ENCODE results near the gene PTGER3.
A peak's percentile ranks its signal among the peaks of the same experiment; 100 is the strongest.
"Not testable (repeated sequence)": the region's sequence is repeated elsewhere in the genome, so short reads cannot be mapped to it uniquely, and the experiment has no call there.

Gene PTGER3

GRCh38 chr1:71015745-71016144, 31.9 kb downstream of the PTGER3 start:
- no peak overlapping the region for H3K4me3 Mint-ChIP-seq
- intact Hi-C loops (cut with micrococcal nuclease): no loop called here
- H3K27ac Mint-ChIP-seq: no peak overlapping the region
- no peaks in the 10 kb centered on the region for H3K9me3 Mint-ChIP-seq
- H3K4me1 Mint-ChIP-seq (ENCODE audit: low read depth): peaks cover 15% of the 10 kb centered on the region
- H3K36me3 Mint-ChIP-seq (ENCODE audit: low read depth): no peaks in the 10 kb centered on the region
- peaks cover 1% of the 10 kb centered on the region for H3K27me3 Mint-ChIP-seq

GRCh38 chr1:71014178-71014579, 33.4 kb downstream of the PTGER3 start:
- H3K27ac Mint-ChIP-seq: no peak overlapping the region
- no peaks in the 10 kb centered on the region for H3K9me3 Mint-ChIP-seq
- peaks cover 10% of the 10 kb centered on the region for H3K4me1 Mint-ChIP-seq (ENCODE audit: low read depth)
- H3K4me3 Mint-ChIP-seq: no peak overlapping the region
- H3K27me3 Mint-ChIP-seq: peaks cover under 1% of the 10 kb centered on the region
- intact Hi-C loops (cut with micrococcal nuclease): no loop called here
- H3K36me3 Mint-ChIP-seq (ENCODE audit: low read depth): no peaks in the 10 kb centered on the region

- H3K27ac Mint-ChIP-seq: no peak overlapping the region
- H3K36me3 Mint-ChIP-seq (ENCODE audit: low read depth): no peaks in the 10 kb centered on the region
- no peaks in the 10 kb centered on the region for H3K9me3 Mint-ChIP-seq
Measured at GRCh38 chr1:71002709-71003475, 44.7 kb downstream of the PTGER3 start.

GRCh38 chr1:71001624-71002023, 46.0 kb downstream of the PTGER3 start:
- Mint-ChIP-seq H3K4me3 (no peak overlapping the region), H3K36me3 (ENCODE audit: low read depth) (no peaks in the 10 kb centered on the region), H3K4me1 (ENCODE audit: low read depth) (peaks cover 6% of the 10 kb centered on the region), H3K9me3 (no peaks in the 10 kb centered on the region), H3K27ac (no peak overlapping the region), H3K27me3 (no peaks in the 10 kb centered on the region)
- intact Hi-C loops (cut with micrococcal nuclease): no loop called here

More at GRCh38 chr1:71002709-71003475, 44.7 kb downstream of the PTGER3 start:
- Mint-ChIP-seq H3K4me1 (ENCODE audit: low read depth) (peaks cover 6% of the 10 kb centered on the region), H3K4me3 (no peak overlapping the region), H3K27me3 (no peaks in the 10 kb centered on the region)
- intact Hi-C loops (cut with micrococcal nuclease): no loop called here

- Mint-ChIP-seq H3K4me3 (no peak overlapping the region), H3K27ac (no peak overlapping the region), H3K27me3 (no peaks in the 10 kb centered on the region), H3K4me1 (ENCODE audit: low read depth) (peaks cover 20% of the 10 kb centered on the region), H3K9me3 (no peaks in the 10 kb centered on the region), H3K36me3 (ENCODE audit: low read depth) (no peaks in the 10 kb centered on the region)
- intact Hi-C loops (cut with micrococcal nuclease): no loop called here
Measured at GRCh38 chr1:70997793-70998192, 49.8 kb downstream of the PTGER3 start.

GRCh38 chr1:70994753-70995268, 52.8 kb downstream of the PTGER3 start:
- Mint-ChIP-seq H3K4me3 (no peak overlapping the region), H3K27me3 (no peaks in the 10 kb centered on the region), H3K27ac (no peak overlapping the region), H3K36me3 (ENCODE audit: low read depth) (no peaks in the 10 kb centered on the region), H3K4me1 (ENCODE audit: low read depth) (peaks cover 29% of the 10 kb centered on the region), H3K9me3 (no peaks in the 10 kb centered on the region)
- intact Hi-C loops (cut with micrococcal nuclease): no loop called here

GRCh38 chr1:70993798-70994197, 53.8 kb downstream of the PTGER3 start:
- intact Hi-C loops (cut with micrococcal nuclease): no loop called here
- H3K27ac Mint-ChIP-seq: peak overlapping the region; percentile 50
- no peaks in the 10 kb centered on the region for H3K27me3 Mint-ChIP-seq

GRCh38 chr1:70992521-70992920, 55.1 kb downstream of the PTGER3 start:
- no peaks in the 10 kb centered on the region for H3K36me3 Mint-ChIP-seq (ENCODE audit: low read depth)
- no peaks in the 10 kb centered on the region for H3K27me3 Mint-ChIP-seq
- H3K27ac Mint-ChIP-seq: no peak overlapping the region
- no peak overlapping the region for H3K4me3 Mint-ChIP-seq
- peaks cover 28% of the 10 kb centered on the region for H3K4me1 Mint-ChIP-seq (ENCODE audit: low read depth)
- no peaks in the 10 kb centered on the region for H3K9me3 Mint-ChIP-seq
- intact Hi-C loops (cut with micrococcal nuclease): no loop called here

More at GRCh38 chr1:70993798-70994197, 53.8 kb downstream of the PTGER3 start:
- no peaks in the 10 kb centered on the region for H3K36me3 Mint-ChIP-seq (ENCODE audit: low read depth)
- peaks cover 23% of the 10 kb centered on the region for H3K4me1 Mint-ChIP-seq (ENCODE audit: low read depth)
- no peaks in the 10 kb centered on the region for H3K9me3 Mint-ChIP-seq
- H3K4me3 Mint-ChIP-seq: no peak overlapping the region

GRCh38 chr1:70990469-70991253, 57.0 kb downstream of the PTGER3 start:
- H3K4me3 Mint-ChIP-seq: no peak overlapping the region
- no peaks in the 10 kb centered on the region for H3K36me3 Mint-ChIP-seq (ENCODE audit: low read depth)
- peaks cover 9% of the 10 kb centered on the region for H3K9me3 Mint-ChIP-seq
- H3K27me3 Mint-ChIP-seq: peaks cover 2% of the 10 kb centered on the region
- H3K4me1 Mint-ChIP-seq (ENCODE audit: low read depth): peaks cover 29% of the 10 kb centered on the region
- intact Hi-C loops (cut with micrococcal nuclease): no loop called here
- H3K27ac Mint-ChIP-seq: no peak overlapping the region

- H3K4me3 Mint-ChIP-seq: no peak overlapping the region
- H3K36me3 Mint-ChIP-seq (ENCODE audit: low read depth): no peaks in the 10 kb centered on the region
- peaks cover 2% of the 10 kb centered on the region for H3K27me3 Mint-ChIP-seq
- H3K27ac Mint-ChIP-seq: no peak overlapping the region
- H3K4me1 Mint-ChIP-seq (ENCODE audit: low read depth): peaks cover 38% of the 10 kb centered on the region
- intact Hi-C loops (cut with micrococcal nuclease): no loop called here
- H3K9me3 Mint-ChIP-seq: peaks cover 9% of the 10 kb centered on the region
Measured at GRCh38 chr1:70987497-70987896, 60.1 kb downstream of the PTGER3 start.

GRCh38 chr1:70985776-70986225, 61.8 kb downstream of the PTGER3 start:
- H3K9me3 Mint-ChIP-seq; H3K27me3 Mint-ChIP-seq; H3K4me3 Mint-ChIP-seq; H3K36me3 Mint-ChIP-seq (ENCODE audit: low read depth); intact Hi-C loops (cut with micrococcal nuclease): not testable (repeated sequence)
- Mint-ChIP-seq H3K4me1 (ENCODE audit: low read depth) (peaks cover 46% of the 10 kb centered on the region), H3K27ac (peak overlapping the region; percentile 52)

- H3K9me3 Mint-ChIP-seq; H3K4me3 Mint-ChIP-seq; intact Hi-C loops (cut with micrococcal nuclease); H3K27me3 Mint-ChIP-seq; H3K36me3 Mint-ChIP-seq (ENCODE audit: low read depth): not testable (repeated sequence)
- Mint-ChIP-seq H3K4me1 (ENCODE audit: low read depth) (peaks cover 50% of the 10 kb centered on the region), H3K27ac (peak overlapping the region; percentile 52)
Measured at GRCh38 chr1:70985278-70985677, 62.3 kb downstream of the PTGER3 start.

- peaks cover 7% of the 10 kb centered on the region for H3K9me3 Mint-ChIP-seq
- intact Hi-C loops (cut with micrococcal nuclease): no loop called here
- H3K27me3 Mint-ChIP-seq: no peaks in the 10 kb centered on the region
- H3K4me3 Mint-ChIP-seq: peak overlapping the region; percentile 52
- H3K36me3 Mint-ChIP-seq (ENCODE audit: low read depth): no peaks in the 10 kb centered on the region
- peak overlapping the region; percentile 92 for H3K27ac Mint-ChIP-seq
- H3K4me1 Mint-ChIP-seq (ENCODE audit: low read depth): peaks cover 77% of the 10 kb centered on the region
Measured at GRCh38 chr1:70980361-70980760, 67.3 kb downstream of the PTGER3 start.

- no peaks in the 10 kb centered on the region for H3K27me3 Mint-ChIP-seq
- peak overlapping the region; percentile 92 for H3K27ac Mint-ChIP-seq
- H3K4me3 Mint-ChIP-seq: peak overlapping the region; percentile 52
- no peaks in the 10 kb centered on the region for H3K36me3 Mint-ChIP-seq (ENCODE audit: low read depth)
- peaks cover 7% of the 10 kb centered on the region for H3K9me3 Mint-ChIP-seq
- H3K4me1 Mint-ChIP-seq (ENCODE audit: low read depth): peaks cover 72% of the 10 kb centered on the region
- intact Hi-C loops (cut with micrococcal nuclease): loop anchor here (2.0 to 5.0 kb wide), 2 partner anchors 67 to 88 kb away; partner anchors contain the start of gene PTGER3
Measured at GRCh38 chr1:70979881-70980280, 67.7 kb downstream of the PTGER3 start.

All from dendritic cell treated with granulocyte-macrophage colony-stimulating factor and Interleukin-4, amounts not matched to agents 40 ng/mL and 50 ng/mL, for 4 days (primary cell).